A673 (cell line): ENCODE measurements around the gene TEX54.

Source experiments
- EZH2 ChIP-seq: fragments of 200-600 bp; sonication (generic); IDR thresholded peaks from 2 replicates; pipeline ENCODE4 v1.6.1; 2017; ENCODE audit warnings: borderline replicate concordance, low read depth, mild to moderate bottlenecking, mixed read lengths, antibody characterized with exemption, low read length; ENCODE audit not compliant: poor library complexity, severe bottlenecking
- TF ChIP-seq, protein P1 (sequence below): fragments of 300-800, 200-600 bp; sonication (generic); conservative IDR thresholded peaks from 2 replicates; pipeline ENCODE4 v1.5.1; 2017; ENCODE audit warnings: low read depth, mild to moderate bottlenecking, antibody characterized with exemption, low read length, moderate library complexity, mixed read lengths

DNA sequence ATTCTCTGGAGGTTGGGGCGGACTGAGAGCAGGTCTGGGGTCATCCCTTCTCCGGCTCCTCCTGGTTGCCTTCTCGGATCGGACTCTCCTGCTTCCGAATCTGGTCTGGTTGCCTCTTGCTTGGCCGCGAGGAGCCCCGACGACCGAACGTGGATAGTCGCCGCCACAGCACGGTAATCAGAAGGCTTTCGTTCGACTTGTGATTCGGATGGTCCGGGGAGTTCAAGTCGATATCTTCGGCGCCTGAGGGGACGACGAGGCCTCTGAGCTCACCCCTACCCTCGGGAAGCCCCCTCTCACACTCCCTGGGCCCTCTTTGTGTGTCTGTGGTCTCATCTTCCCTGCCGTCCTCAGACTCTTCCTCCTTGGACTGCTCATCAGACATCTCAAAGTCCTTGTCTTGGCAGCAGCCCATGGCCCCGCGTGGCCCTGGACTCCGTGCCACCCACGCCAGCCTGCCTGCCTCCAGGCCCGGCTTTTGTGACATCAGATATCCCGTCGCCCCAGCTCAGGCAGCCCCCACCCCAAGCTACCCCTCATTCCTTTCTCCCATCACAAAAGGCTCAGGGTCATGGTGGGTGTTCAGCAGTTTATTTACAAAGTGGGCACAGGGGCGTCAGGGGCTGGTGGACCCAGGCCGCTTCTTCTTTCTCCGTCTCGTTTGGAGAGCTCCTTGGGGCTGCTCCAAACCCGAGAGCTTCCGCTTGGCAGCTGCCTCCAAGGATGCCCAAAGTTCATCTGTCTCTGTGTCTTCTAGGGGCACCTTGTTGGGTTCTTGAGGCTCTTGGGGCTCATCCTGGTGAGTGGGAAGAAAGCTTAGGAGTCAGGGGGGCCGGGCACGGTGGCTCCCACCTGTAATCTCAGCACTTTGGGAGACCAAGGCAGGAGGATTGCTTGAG lies at the start of gene TEX54:
- TF ChIP-seq, protein P1, sequence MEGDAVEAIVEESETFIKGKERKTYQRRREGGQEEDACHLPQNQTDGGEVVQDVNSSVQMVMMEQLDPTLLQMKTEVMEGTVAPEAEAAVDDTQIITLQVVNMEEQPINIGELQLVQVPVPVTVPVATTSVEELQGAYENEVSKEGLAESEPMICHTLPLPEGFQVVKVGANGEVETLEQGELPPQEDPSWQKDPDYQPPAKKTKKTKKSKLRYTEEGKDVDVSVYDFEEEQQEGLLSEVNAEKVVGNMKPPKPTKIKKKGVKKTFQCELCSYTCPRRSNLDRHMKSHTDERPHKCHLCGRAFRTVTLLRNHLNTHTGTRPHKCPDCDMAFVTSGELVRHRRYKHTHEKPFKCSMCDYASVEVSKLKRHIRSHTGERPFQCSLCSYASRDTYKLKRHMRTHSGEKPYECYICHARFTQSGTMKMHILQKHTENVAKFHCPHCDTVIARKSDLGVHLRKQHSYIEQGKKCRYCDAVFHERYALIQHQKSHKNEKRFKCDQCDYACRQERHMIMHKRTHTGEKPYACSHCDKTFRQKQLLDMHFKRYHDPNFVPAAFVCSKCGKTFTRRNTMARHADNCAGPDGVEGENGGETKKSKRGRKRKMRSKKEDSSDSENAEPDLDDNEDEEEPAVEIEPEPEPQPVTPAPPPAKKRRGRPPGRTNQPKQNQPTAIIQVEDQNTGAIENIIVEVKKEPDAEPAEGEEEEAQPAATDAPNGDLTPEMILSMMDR: no peak
- TF ChIP-seq EZH2: no peak
